HG02943 (cell line): ENCODE data around the gene THOC7.

Experiments used
- ATAC-seq: cut with Tn5 transposase; IDR thresholded peaks from one replicate; pipeline ENCODE4 v1.9.1; 2021; ENCODE audit warnings: mild to moderate bottlenecking, low read depth, moderate library complexity; ENCODE audit not compliant: unreplicated experiment

THOC7 gene

DNA sequence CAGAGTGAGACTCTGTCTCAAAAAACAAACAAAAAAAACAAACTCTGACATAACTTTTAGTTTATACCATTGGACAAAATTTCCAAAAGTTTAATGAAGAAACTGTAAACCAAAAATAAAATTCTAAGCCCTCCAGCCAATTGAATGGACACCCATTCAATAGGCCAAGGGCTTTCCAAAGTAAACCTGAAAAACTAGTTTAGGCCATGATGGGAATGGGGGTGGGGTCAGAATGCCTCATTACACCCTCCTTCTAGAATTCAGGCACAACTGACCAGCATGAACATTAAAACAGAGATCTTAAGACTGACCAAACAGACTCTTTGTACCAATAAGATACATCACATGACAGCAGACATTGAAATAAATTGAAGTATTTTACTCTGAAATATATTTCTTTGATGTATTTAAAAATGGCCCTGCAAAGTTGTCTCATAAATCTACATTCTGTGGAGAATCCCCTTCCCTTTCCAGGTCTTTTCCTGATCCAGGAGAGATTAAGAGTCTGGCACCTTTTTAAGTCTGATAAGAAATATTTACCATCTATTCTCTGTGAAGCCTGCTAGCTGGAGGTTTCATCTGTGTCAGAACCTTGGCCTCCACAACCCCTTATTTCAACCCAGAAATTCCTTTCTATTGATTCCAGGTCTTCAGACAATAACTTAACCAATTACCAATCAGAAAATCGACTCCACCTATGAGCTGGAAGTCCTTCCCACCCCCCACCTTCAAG is 15.7 kb downstream of the THOC7 start:
- ATAC-seq: no peak

DNA sequence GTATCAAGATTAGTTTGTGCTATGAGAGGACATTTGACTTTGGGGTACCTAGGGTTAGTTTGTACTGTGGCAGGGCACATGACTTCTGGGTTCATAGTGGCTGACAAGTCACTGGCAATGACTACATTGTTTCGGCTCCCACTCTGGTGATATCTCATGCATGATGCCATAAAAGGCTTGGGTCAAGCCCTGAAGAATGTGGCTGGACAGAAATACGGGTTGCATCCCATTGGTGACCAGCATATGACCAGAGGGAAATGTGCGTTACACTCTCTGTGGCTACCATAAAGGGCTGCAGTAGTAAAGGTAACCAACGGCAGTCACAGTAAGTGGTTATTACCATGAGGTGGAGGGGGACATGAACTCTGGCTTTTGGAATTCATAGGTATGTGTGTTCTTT is 18.4 kb downstream of the THOC7 start:
- no peak for ATAC-seq

DNA sequence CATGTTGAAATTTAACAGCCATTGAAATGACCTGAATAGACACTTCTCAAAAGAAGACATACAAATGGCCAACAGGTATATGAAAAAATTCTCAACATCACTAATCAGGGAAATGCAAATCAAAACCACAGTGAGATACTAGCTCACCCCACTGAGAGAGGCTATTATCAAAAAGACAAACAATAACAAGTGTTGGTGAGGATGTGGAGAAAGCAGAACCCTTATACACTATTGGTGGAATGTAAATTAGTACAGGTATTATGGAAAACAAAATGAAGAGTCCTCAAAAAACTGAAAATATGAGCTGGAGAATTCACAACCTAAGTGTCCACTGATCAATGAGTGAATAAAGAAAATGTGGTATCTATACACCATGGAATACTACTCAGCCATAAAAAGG is 21.5 kb downstream of the THOC7 start:
- no peak for ATAC-seq

DNA sequence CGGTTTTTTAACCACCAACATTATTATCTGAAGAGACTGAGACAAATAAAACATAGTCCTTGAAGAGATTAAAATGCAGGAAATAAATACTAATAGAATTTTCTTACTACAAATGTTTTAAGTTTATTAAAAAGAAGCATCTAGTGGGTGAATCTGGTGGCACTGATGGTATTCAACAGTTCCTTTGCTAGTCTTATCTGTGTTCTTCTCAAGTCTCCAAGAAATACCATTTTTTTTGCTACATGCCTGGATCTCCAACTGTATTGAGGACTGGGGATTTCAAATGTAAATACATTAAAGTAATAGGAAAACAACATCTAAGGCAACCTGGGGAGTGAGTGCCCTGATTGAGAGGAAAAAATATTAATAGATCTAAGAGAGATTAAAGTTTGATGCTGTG is 21.9 kb downstream of the THOC7 start:
- no peak for ATAC-seq

DNA sequence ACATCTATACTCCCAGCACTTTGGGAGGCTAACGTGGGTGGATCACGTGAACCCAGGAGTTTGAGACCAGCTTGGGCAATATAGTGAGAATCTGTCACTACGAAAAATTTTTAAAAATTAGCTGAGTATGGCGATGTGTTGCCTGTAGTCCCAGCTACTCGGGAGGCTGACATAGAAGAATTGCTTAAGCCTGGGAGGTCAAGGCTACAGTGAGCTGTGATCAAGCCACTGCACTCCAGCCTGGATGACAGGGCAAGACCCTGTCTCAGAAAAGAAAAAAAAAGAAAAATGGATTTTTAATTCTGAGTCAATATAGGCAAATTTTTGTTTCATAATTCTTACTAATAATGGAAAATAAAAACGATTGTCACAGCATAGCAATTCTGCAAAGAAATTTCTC is 31.2 kb downstream of the THOC7 start:
- no peak for ATAC-seq

DNA sequence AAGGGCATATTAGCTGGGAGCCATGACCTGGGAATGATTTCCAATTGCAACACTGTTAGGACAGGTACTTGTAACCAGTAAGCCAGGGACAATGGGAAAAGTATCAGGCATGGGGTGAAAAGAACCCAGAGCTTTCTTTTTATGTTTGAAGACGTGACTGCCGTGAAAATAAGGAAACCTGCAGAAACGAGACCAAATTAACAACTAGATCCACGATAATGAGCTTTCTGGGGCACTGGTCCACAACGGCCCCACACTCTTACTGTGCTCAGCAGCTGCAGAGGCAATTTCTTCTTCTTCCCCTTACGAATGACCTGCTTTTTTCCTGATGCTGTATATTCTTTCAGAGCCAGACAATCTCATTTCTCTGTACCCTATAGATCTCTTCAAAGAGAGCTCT is 33.1 kb downstream of the THOC7 start:
- ATAC-seq: no peak

DNA sequence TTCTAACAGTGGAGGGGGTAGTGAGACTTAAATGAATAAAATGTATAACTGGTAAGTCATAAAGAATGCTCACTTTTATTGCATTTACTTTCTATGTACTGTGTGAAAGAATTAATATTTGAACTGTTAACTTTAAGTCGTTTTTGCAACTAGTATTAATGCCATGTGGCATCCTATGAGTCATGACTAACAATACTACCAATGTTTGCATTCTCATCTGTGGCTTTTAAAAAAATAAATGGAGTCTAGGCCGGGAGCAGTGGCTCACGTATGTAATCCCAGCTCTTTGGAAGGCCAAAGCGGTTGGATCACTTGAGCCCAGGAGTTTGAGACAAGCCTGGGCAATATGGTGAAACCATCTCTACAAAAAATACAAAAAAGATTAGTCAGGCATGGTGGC is 39.3 kb downstream of the THOC7 start:
- ATAC-seq: no peak

DNA sequence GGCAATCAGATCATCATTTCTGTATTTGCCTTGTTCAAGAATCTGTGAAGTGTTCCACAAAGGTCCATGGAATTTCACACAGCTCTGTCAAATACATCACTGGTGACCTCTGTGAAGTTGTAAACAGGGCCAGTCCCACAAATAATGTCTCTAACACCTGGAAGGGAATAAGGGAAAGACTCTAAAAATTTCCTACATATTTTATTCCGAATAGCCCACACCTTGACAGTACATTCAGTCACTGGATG is 44.5 kb downstream of the THOC7 start, which contains the start of gene C3orf49:
TSS of gene C3orf49 (plus strand) at position 149 of the 248 bp plus-strand sequence. CDS start 173 bp downstream, outside the sequence.
- ATAC-seq: no peak

DNA sequence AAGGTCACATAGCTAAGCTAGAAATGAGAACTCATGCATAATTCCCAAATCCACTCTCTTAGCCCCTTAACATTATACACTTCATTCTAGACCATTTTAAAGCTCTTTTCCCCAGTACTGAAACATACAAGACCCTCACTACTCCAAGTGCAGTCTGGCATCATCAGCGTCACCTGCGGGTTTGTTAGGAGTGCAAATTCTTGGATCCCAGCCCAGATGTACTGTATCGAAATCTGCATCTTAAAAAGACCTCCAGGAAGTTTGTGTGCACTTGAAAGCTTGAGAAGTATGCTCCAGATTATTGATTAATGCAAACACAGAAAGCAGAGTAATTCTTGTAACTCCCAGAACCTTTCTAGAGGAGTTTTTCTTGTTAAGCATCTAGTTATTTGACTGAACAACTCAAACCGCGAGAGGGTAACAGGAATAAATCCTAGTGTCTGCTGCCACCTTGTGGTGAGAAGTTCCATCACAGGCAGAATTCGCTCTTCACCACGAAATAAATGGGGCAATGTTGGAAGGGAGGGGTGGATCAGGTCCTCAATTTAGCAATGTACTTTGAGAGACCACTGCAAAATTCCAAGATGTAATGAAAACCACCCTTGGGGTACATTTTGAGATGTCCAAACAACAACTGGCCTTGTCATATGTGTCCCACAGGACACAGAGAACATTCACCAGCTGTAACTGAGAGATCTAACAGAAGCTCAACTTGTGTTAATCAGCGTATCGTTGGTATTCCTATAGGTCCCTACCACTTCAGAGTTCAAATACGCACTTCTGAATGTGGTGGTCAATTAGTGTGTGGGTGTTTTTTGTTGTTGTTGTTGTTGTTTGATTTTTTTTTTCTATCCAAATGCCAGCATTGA is 45.1 kb downstream of the THOC7 start:
- ATAC-seq: no peak

DNA sequence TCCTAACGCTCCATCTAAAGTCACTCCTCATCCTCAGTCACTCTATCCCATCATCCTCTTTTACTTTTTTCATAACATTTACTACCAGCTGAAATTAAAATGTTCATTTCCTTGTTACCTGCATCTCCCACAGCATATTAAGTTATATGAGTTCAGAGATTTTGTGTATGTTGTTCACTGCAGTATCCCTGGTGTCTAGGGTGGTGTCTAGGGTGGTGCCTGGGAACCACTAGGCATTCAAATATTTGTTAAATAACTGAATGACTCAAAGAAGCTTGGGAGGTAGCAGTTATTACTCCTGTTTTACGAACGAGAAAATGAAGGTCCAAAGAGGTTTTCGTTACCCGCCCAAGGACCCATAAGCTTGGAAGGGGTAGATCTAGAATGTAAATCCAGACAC is 46.4 kb downstream of the THOC7 start:
- no peak for ATAC-seq

DNA sequence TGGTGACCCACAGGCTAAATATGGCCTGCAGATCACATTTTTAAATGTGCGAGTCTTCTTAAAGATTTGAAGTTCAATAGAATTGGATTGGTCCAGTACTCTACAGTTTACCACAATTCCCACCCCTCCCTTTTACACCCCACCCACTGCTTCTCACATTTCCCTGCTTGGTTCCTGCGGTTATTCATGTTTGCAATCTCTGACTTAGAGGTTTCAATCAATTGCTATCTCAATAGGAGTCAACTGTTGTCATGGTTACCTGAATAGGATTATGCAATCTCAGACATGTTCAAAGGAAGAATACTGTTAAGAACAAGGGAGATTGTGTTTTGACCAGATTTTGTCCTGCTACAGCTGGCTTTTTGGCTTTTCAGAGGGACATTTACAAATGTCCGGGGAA is 49.4 kb downstream of the THOC7 start:
- no peak for ATAC-seq

DNA sequence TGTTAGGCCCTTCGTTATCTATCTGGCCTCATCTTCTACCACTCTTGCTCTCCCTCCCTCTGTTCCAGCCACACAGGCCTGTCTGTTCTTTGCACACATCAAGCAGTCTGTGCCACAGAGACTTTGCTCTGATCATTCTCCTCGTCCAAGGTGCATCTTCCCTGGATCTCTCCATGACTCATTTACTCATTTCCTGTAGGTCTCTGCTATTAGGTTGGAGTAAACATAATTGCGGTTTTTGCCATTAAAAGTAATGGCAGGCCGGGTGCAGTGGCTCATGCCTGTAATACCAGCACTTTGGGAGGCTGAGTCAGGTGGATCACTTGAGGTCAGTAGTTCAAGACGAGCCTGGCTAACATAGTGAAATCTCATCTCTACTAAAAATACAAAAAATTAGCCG is 54.0 kb downstream of the THOC7 start:
- ATAC-seq: no peak

DNA sequence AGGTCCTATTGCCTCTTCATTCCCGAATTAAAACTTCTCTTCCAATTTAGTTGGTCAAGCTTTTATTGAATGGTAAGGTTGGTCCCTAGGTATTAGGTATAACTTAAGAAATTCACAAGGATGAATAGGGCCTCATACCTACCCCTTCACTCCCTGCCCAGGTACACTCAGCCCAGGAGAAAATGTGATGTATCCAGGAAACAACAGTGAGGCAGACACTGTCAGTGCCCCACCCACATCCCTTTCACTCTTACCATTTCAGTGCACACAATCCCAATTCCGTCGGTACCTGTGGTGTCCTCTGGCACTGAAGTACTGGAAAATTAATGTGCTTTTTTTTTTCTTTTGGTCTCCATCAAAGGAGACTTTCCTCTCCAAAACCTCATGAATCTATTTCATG is 55.0 kb downstream of the THOC7 start:
- ATAC-seq: no peak

DNA sequence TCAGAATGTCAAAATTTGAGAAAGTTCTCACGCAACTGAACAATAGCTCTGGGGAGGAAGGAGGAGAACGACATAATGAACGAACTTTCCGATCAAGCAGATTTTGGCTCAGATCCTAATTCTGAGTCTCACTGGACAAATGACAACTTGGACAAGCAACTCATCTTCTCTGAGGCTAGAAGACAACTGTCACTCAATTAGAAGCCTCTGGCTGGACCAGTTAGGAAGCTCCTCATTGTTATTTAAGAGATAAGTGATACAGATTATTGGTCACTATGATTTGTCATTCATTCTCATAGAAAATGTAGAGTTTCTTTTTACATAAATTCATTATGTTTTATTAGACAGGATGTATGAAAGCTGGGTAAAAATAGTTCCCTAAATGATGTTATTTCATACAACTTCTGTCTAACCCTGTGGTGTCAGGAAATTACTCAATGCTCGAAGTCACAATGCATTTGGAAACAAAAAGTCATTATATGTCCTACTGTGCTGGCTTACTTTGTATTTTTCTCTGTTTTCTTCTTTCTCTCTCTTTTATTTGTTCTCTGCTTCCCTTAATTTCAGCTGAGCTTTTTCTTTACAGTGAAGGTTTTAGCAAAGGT is 55.5 kb downstream of the THOC7 start:
- ATAC-seq: no peak

DNA sequence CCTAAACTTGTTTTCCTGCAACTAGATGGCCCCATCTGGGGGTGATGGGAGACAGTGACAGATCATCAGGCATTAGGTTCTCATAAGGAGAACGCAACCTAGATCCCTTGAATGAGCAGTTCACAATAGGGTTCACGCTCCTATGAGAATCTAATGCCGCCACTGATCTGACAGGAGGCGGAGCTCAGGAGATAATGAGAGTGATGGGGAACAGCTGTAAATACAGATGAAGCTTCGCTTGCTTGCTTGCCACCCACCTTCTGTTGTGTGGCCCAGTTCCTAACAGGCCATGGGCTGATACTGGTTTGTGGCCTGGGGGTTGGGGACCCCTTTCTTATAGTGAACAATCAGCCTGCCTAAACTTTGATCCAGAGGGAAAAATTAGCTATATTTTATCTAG is 59.7 kb downstream of the THOC7 start:
- ATAC-seq: no peak

DNA sequence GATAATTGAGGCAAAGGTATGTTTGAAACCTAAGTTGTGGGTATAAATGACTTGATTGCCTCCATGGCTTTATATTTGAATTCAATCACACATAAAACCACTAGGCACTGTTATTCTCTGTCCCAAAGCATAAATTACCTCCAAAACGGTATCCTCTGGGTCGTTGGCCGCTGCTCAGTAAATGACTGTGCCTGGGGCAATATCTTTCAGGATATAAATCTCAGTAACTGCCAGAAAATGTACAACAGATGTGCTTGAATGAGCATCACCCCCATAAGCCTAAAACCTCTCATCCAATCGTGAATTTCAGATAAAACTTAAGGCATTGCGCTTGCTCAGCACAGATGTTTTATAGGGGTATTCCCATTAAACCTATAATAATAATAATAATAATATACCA is 63.5 kb downstream of the THOC7 start:
- no peak for ATAC-seq

DNA sequence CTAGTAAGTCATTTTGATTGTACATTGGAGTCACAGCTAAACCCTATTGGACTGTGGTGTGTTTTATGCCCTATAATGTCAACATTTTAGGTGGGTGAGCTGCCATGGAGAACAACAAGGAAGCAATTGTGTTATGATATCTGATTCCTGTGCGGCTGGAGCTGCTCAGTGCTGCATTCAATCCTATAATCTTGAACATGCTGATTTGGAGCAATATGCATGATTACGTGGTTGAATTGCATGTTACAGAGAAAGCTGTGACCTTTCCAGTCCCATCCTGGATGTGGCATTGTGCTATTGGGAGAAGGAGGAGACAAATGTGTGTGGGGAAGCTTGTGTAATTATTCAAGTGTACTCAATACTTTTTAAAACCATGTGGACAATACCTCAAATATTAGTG is 64.7 kb downstream of the THOC7 start:
- ATAC-seq: no peak

DNA sequence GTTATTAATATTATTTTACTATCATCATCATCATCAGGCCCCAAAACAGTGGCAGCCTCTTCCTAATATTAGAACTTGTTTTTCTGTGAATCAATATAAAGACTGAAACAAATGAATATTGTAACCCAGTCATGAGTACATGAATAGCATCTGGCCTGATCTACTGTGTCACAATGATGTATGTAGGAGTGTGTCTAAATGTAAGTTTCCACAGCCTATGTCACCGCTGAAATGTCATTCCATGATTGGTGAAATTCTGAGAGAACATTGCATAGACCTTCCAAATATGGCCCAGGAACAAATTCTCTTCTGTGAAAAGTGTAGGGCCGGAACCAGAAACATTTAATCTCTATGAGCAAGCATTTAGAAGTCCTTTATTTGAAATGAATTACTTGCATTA is 65.1 kb downstream of the THOC7 start:
- no peak for ATAC-seq

DNA sequence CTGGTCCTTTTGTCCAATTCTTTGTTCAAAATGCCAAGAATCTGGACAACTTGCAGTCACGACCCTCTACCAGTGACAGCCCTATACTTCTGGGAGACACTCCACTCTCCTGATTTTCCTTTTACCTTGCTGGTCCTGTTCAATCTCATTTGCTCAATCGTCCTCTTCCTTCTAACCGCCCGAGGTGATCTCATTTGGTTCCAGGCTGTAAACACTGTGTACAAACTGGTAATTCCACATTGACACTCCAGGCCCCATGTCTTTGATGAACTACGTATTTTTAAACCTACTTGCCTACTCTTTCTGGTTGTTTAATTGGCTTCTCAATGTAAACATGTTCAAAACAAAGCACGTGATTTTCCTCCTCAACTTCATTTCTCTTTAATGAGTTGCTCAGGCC is 68.2 kb downstream of the THOC7 start:
- no peak for ATAC-seq

DNA sequence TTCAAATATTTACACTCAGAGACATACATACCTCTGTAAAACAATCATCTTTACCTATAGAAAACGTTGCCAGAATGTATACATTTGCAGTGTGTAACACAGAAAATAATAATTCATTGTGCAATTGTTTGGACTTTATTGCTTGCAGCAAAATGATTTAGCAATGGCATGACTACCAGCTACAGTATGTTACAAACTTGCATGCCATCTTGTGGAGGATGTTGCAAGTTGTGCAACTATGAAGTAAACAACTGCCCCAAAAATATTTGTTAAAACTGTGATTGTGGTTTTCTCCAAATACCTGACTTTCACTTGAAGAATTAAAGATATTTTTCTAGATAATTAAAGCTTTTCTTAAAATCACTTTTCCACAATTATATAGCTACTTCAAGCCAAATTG is 71.6 kb downstream of the THOC7 start:
- no peak for ATAC-seq
